GM12873 (cell line): ENCODE data around the gene ACADM.

Experiments
- CTCF ChIP-seq: IDR thresholded peaks from 2 replicates; pipeline ENCODE4 v1.5.1; 2012; ENCODE audit warnings: low read depth, mild to moderate bottlenecking, moderate library complexity, low read length, control low read depth; ENCODE audit not compliant: insufficient read depth; ENCODE audit errors: missing control alignments

Gene ACADM

GRCh38 chr1:75771978-75772377 lies 47.5 kb downstream of the ACADM start:
- TF ChIP-seq CTCF = no peak

GRCh38 chr1:75785320-75785982 lies 60.9 kb downstream of the ACADM start:
- TF ChIP-seq CTCF = no peak

- TF ChIP-seq CTCF = no peak
Measured at GRCh38 chr1:75785983-75786853, 61.7 kb downstream of the ACADM start, which contains the start of gene RABGGTB. TSS of gene RABGGTB (plus strand) at chr1:75786256. CDS start at chr1:75786272, 16 bp downstream.

- no peak for TF ChIP-seq CTCF
Measured at GRCh38 chr1:75786901-75787493, 62.5 kb downstream of the ACADM start.

- no peak for TF ChIP-seq CTCF
Measured at GRCh38 chr1:75787524-75787923, 63.0 kb downstream of the ACADM start.

GRCh38 chr1:75789988-75790387 lies 65.5 kb downstream of the ACADM start:
- TF ChIP-seq CTCF = no peak

- no peak for TF ChIP-seq CTCF
Measured at GRCh38 chr1:75791022-75791421, 66.5 kb downstream of the ACADM start.
